ENCODE measurements around the gene ZNG1B. TPM values are rescaled to one million over a fixed set of nuclear protein-coding genes. Genes with fewer than 3 reads are reported as not detected.
"Not testable (repeated sequence)": the region's sequence is repeated elsewhere in the genome, so short reads cannot be mapped to it uniquely, and the experiment has no call there.

Gene ZNG1B
- polyA plus RNA-seq (2013) = 24.3 and 25.6 TPM in 2 replicates

DNA sequence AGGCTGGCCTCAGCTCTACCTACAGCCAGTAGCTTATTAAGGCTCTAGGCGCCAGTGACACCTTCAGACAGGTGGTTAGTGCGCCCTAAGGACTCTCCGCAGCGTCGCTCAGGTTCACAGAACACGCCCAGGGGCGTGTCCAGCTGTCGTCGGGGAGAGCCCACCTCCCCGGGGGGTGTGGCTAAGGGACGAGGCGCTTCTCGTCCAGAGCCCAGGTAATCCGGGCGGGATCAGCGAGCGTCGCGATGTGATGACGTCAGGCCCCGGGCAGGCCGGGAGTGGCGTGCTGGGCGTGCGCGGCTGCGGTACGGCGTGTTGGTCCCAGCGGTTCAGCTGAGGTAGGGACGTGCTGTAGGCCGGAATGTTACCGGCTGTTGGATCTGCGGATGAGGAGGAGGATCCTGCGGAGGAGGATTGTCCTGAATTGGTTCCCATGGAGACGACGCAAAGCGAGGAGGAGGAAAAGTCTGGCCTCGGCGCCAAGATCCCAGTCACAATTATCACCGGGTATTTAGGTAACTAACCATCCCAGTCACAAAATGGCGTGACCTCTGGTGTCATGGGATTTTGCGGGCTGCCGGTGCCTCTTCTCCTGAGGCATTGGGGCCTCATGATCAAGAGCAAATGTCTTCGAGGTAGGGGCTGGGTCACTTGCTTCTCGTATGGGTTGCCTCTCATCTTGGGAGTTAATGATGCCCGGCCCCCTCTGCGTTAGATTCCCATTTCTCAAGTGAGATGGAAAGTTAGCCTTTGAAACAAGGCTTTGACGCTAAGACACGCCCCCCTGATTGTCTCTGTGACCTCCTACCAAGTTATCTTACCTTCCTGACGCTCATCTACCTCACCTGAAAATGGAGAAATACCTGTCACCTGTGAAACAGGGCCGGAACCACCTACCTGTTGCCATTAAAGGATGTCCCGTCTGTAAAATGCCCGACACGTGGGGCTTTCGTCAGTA is at the start of gene ZNG1B:
Gene ZNG1B (plus strand): TSS at position 184 of the 958 bp plus-strand sequence. CDS start 178 bp downstream, at position 362.
- H2BK120ac ChIP-seq (ENCODE audit: insufficient read depth, low read length, poor library complexity); H3K9ac ChIP-seq (ENCODE audit: low read length); H3K4me1 ChIP-seq (ENCODE audit: control insufficient read depth in 1 of 2, insufficient read depth in 2 of 2, low read length in 2 of 2); H3K18ac ChIP-seq (ENCODE audit: low read length); H3K79me1 ChIP-seq (ENCODE audit: low read length); H4K91ac ChIP-seq (ENCODE audit: low read depth, low read length); H3K23ac ChIP-seq (ENCODE audit: low read length); H3K14ac ChIP-seq (ENCODE audit: low read length); H3K36me3 ChIP-seq (ENCODE audit: control insufficient read depth in 1 of 2, insufficient read depth in 2 of 2, low read length in 2 of 2); H3K27ac ChIP-seq (ENCODE audit: low read depth, low read length); H2BK12ac ChIP-seq (ENCODE audit: low read length); H2AK5ac ChIP-seq (ENCODE audit: low read length); H3K27me3 ChIP-seq (ENCODE audit: insufficient read depth, low read length); H3K4ac ChIP-seq (ENCODE audit: low read depth, low read length); H3K9me3 ChIP-seq (ENCODE audit: insufficient read depth, low read depth, low read length); H3K79me2 ChIP-seq (ENCODE audit: control insufficient read depth, insufficient read depth, low read length, poor library complexity); H2AFZ ChIP-seq (ENCODE audit: insufficient read depth, low read length, poor library complexity): not testable (repeated sequence)
- DNase-seq = peak; percentile 36 to 54
- Histone ChIP-seq H2BK5ac (ENCODE audit: low read depth, low read length, poor library complexity) (peak within 1 kb of the TSS; percentile 31), H3K4me3 (ENCODE audit: low read depth, low read length) (peak within 1 kb of the TSS; percentile 71), H4K8ac (ENCODE audit: low read depth, low read length) (peak within 1 kb of the TSS; percentile 65), H3K4me2 (ENCODE audit: low read length) (peak within 1 kb of the TSS; percentile 65), H4K12ac (ENCODE audit: low read depth, low read length) (peak within 1 kb of the TSS; percentile 70)
- no CpG with 5 or more reads among the region's 56 CpGs for WGBS (ENCODE audit: extremely low coverage, insufficient coverage, insufficient read length)

DNA sequence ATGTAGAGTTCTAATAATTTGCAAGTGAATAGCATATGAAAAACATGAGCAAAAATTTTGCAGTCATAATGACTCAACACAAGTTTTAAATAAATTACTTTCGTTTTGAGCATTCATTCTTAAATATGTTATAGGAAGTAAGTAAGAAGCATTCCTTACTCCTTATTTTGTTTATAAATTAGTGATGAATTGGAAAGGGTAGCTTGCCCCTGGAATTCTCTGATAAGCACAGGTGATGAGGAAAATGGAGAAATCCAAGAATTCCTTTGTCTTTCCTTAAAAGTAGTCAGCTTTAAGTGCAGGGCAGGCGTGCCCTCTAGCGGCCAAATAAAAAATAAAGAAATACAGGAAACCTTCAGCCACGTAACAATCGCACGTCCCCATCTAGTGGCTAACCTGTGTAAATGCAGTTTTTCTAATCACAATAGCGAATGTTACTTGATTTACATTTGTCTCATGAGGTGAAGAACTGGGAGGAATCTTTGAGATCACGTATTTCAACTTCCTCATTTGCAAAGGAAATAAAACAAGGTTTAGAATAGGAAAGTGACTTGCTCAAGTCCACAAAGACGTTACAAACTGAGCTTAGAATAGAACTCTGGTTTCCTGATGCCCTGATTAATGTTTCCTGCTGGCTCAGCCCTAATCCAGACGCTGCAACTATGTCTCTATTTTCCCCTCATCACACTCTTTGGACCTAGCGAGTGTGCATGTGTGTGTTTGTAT is 47.2 kb upstream of the ZNG1B start:
- Histone ChIP-seq H3K4me1 (ENCODE audit: control insufficient read depth in 1 of 2, insufficient read depth in 2 of 2, low read length in 2 of 2) (no peaks in the 10 kb centered on the region), H2BK12ac (ENCODE audit: low read length) (no peak overlapping the region), H3K23ac (ENCODE audit: low read length) (no peak overlapping the region), H3K27ac (ENCODE audit: low read depth, low read length) (no peak overlapping the region), H3K9ac (ENCODE audit: low read length) (no peak overlapping the region), H3K36me3 (ENCODE audit: control insufficient read depth in 1 of 2, insufficient read depth in 2 of 2, low read length in 2 of 2) (no peaks in the 10 kb centered on the region), H3K27me3 (ENCODE audit: insufficient read depth, low read length) (no peaks in the 10 kb centered on the region), H3K79me1 (ENCODE audit: low read length) (no peaks in the 10 kb centered on the region), H2AFZ (ENCODE audit: insufficient read depth, low read length, poor library complexity) (no peak overlapping the region), H2BK120ac (ENCODE audit: insufficient read depth, low read length, poor library complexity) (no peak overlapping the region), H3K18ac (ENCODE audit: low read length) (no peak overlapping the region), H4K91ac (ENCODE audit: low read depth, low read length) (no peak overlapping the region), H3K4me3 (ENCODE audit: low read depth, low read length) (no peak overlapping the region), H4K8ac (ENCODE audit: low read depth, low read length) (no peak overlapping the region), H2AK5ac (ENCODE audit: low read length) (no peak overlapping the region), H3K4me2 (ENCODE audit: low read length) (no peak overlapping the region), H3K14ac (ENCODE audit: low read length) (no peak overlapping the region), H3K4ac (ENCODE audit: low read depth, low read length) (no peak overlapping the region), H4K12ac (ENCODE audit: low read depth, low read length) (no peak overlapping the region), H2BK5ac (ENCODE audit: low read depth, low read length, poor library complexity) (no peak overlapping the region), H3K79me2 (ENCODE audit: control insufficient read depth, insufficient read depth, low read length, poor library complexity) (no peaks in the 10 kb centered on the region), H3K9me3 (ENCODE audit: insufficient read depth, low read depth, low read length) (no peaks in the 10 kb centered on the region)
- DNase-seq = peak; percentile 77 to 94
- WGBS (ENCODE audit: extremely low coverage, insufficient coverage, insufficient read length) = no CpG with 5 or more reads among the region's 11 CpGs

DNA sequence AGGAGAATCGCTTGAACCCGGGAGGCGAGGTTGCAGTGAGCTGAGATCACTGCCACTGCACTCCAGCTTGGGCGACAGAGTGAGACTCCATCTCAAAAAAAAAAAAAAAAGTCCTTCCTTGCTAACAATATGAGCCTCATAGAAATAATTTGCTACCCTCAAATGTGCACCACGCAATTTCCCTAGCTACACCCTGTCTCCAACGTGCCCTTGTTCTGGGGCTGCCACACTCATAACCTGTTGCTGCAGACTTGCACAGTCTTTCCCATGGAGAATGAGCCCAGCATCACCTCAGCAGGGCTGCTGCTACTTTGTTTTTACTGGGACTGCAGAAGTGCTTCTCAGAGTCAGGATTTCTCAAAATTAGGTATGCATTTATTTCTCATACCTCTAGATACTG is 46.4 kb upstream of the ZNG1B start:
- WGBS (ENCODE audit: extremely low coverage, insufficient coverage, insufficient read length) = no CpG with 5 or more reads among the region's 6 CpGs

DNA sequence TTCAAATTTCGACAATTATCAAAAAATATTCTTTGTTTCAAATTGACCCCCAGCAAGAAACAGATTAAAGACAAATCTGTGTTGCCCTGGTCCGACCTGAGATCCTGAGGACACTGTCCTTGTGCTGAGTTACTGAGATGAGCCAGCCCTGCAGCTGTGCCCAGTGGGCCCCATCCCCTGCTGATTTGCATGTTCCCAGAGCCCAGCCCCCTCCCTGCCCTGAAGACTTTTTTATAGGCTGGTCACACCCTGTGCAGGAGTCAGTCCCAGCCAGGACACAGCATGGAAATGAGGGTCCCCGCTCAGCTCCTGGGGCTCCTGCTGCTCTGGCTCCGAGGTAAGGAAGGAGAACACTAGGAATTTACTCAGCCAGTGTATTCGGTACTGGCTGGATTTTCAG is 31.4 kb upstream of the ZNG1B start:
- no peaks in the 10 kb centered on the region for H3K79me2 ChIP-seq (ENCODE audit: control insufficient read depth, insufficient read depth, low read length, poor library complexity)
- H3K18ac ChIP-seq (ENCODE audit: low read length) = no peak overlapping the region
- no peak overlapping the region for H4K12ac ChIP-seq (ENCODE audit: low read depth, low read length)
- no peak overlapping the region for H3K27ac ChIP-seq (ENCODE audit: low read depth, low read length)
- no peaks in the 10 kb centered on the region for H3K9me3 ChIP-seq (ENCODE audit: insufficient read depth, low read depth, low read length)
- no peak overlapping the region for H3K14ac ChIP-seq (ENCODE audit: low read length)
- H2BK120ac ChIP-seq (ENCODE audit: insufficient read depth, low read length, poor library complexity) = no peak overlapping the region
- no peak overlapping the region for H3K4ac ChIP-seq (ENCODE audit: low read depth, low read length)
- H3K79me1 ChIP-seq (ENCODE audit: low read length) = no peaks in the 10 kb centered on the region
- H3K36me3 ChIP-seq (ENCODE audit: control insufficient read depth in 1 of 2, insufficient read depth in 2 of 2, low read length in 2 of 2) = no peaks in the 10 kb centered on the region
- H3K4me2 ChIP-seq (ENCODE audit: low read length) = no peak overlapping the region
- WGBS (ENCODE audit: extremely low coverage, insufficient coverage, insufficient read length) = no CpG with 5 or more reads among the region's 5 CpGs
- DNase-seq = no peak
- no peak overlapping the region for H2BK12ac ChIP-seq (ENCODE audit: low read length)
- no peak overlapping the region for H3K9ac ChIP-seq (ENCODE audit: low read length)
- no peak overlapping the region for H4K8ac ChIP-seq (ENCODE audit: low read depth, low read length)
- no peak overlapping the region for H2AFZ ChIP-seq (ENCODE audit: insufficient read depth, low read length, poor library complexity)
- no peak overlapping the region for H3K23ac ChIP-seq (ENCODE audit: low read length)
- no peak overlapping the region for H2BK5ac ChIP-seq (ENCODE audit: low read depth, low read length, poor library complexity)
- H3K4me3 ChIP-seq (ENCODE audit: low read depth, low read length) = no peak overlapping the region
- H3K27me3 ChIP-seq (ENCODE audit: insufficient read depth, low read length) = no peaks in the 10 kb centered on the region
- no peaks in the 10 kb centered on the region for H3K4me1 ChIP-seq (ENCODE audit: control insufficient read depth in 1 of 2, insufficient read depth in 2 of 2, low read length in 2 of 2)
- H2AK5ac ChIP-seq (ENCODE audit: low read length) = no peak overlapping the region
- no peak overlapping the region for H4K91ac ChIP-seq (ENCODE audit: low read depth, low read length)

More for the DNA sequence above, 46.4 kb upstream of the ZNG1B start:
- Histone ChIP-seq H3K4me2 (ENCODE audit: low read length) (no peak overlapping the region), H2AFZ (ENCODE audit: insufficient read depth, low read length, poor library complexity) (no peak overlapping the region), H3K14ac (ENCODE audit: low read length) (no peak overlapping the region), H3K27ac (ENCODE audit: low read depth, low read length) (no peak overlapping the region), H4K91ac (ENCODE audit: low read depth, low read length) (no peak overlapping the region), H3K23ac (ENCODE audit: low read length) (no peak overlapping the region), H4K12ac (ENCODE audit: low read depth, low read length) (no peak overlapping the region), H2BK12ac (ENCODE audit: low read length) (no peak overlapping the region), H3K4me3 (ENCODE audit: low read depth, low read length) (no peak overlapping the region), H3K4ac (ENCODE audit: low read depth, low read length) (no peak overlapping the region), H3K27me3 (ENCODE audit: insufficient read depth, low read length) (no peaks in the 10 kb centered on the region), H4K8ac (ENCODE audit: low read depth, low read length) (no peak overlapping the region), H3K9me3 (ENCODE audit: insufficient read depth, low read depth, low read length) (no peaks in the 10 kb centered on the region), H3K36me3 (ENCODE audit: control insufficient read depth in 1 of 2, insufficient read depth in 2 of 2, low read length in 2 of 2) (no peaks in the 10 kb centered on the region), H2AK5ac (ENCODE audit: low read length) (no peak overlapping the region), H3K18ac (ENCODE audit: low read length) (no peak overlapping the region), H2BK120ac (ENCODE audit: insufficient read depth, low read length, poor library complexity) (no peak overlapping the region), H3K79me1 (ENCODE audit: low read length) (no peaks in the 10 kb centered on the region), H3K9ac (ENCODE audit: low read length) (no peak overlapping the region), H3K79me2 (ENCODE audit: control insufficient read depth, insufficient read depth, low read length, poor library complexity) (no peaks in the 10 kb centered on the region), H3K4me1 (ENCODE audit: control insufficient read depth in 1 of 2, insufficient read depth in 2 of 2, low read length in 2 of 2) (no peaks in the 10 kb centered on the region), H2BK5ac (ENCODE audit: low read depth, low read length, poor library complexity) (no peak overlapping the region)
- DNase-seq = no peak
